Measurements from ENCODE around the gene RREB1.

Gene RREB1

DNA sequence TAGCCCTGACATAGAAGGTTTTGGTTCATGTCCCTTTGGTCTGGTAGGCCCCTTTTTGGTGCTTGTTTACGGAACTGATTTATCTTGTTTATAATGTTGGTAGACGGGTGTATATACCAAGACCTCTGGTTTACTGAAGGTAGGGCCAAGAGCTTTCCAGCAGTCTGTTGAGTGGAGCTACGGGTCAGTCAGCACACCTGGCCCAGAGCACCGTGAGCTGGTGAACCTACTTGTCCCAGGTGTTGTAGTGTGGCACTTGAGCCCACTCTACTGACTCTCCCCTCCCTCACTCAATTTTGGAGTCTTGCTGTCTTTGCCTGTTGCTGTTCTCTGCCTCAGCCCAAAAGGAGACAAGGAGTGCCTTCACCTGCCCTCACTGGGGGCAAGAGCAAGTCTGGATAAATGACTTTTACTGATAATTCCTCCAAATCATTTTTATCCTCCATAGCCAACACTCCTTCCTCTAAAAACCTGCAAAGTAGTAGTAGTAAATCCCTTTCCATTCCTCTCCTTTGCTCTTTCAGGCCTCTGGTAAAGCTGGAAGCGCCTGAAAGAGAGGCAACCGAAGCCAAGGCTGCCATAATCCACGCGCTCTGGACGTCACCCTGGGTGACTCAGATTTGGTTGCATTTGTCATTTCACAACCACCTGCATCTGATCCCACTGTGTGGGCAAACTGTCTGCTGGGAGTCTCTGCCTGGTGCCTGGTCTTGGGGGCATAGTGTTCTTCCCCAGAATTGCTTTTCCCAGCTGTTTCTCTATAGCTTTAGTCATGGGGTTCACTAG, 22.2 kb downstream of the RREB1 start:
- TF ChIP-seq, protein P1, sequence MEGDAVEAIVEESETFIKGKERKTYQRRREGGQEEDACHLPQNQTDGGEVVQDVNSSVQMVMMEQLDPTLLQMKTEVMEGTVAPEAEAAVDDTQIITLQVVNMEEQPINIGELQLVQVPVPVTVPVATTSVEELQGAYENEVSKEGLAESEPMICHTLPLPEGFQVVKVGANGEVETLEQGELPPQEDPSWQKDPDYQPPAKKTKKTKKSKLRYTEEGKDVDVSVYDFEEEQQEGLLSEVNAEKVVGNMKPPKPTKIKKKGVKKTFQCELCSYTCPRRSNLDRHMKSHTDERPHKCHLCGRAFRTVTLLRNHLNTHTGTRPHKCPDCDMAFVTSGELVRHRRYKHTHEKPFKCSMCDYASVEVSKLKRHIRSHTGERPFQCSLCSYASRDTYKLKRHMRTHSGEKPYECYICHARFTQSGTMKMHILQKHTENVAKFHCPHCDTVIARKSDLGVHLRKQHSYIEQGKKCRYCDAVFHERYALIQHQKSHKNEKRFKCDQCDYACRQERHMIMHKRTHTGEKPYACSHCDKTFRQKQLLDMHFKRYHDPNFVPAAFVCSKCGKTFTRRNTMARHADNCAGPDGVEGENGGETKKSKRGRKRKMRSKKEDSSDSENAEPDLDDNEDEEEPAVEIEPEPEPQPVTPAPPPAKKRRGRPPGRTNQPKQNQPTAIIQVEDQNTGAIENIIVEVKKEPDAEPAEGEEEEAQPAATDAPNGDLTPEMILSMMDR (IDR thresholded peaks at IDR 0.05), result no peak

DNA sequence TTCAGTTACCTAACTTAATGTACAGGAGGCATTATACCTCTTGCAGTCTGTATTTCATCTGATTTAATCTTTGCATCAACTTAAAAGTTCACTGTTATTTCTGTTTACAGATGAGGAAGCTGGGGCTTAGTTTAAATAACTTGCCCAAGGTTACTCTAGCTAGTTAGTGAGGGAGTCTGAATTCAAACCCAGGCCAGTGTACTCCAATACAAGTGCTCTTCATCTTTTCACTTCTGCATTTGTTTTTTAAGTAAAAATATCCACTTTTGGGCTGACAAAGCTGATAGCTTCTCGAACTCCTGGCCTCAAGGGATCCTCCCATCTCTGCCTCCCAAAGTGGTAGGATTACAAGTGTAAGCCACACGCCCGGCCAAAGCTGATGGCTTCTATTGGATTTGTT, 23.6 kb downstream of the RREB1 start:
- TF ChIP-seq, protein P1 (IDR thresholded peaks at IDR 0.05), result no peak

DNA sequence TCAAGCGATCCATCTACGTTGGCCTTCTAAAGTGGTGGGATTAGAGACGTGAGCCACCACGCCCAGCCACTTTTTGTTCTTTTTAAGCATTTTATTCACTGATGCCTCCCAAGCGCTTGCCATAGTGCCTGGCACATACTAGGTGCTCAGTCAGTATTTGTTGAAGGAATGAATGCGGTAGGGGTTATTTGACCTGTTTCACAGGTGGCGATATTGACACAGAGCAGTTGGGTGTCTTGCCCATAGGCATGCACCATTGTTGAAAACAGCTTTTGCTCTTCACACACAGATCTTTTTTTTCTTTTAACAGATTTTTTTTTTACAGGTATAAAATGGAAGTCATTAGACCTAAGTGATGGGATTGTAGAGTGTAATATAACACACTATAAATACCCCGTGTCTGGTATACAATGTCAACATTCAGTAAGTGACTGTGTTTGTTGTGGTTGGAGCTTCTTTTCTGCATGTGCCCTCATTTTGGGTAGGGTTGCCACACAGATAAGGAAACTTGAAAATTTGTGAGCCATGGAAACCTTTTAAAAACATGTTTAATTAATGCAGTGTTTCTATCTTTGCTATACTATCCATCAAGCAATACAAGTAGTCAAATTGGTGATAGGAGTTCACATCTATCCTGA, 24.8 kb downstream of the RREB1 start:
- TF ChIP-seq, protein P1 (IDR thresholded peaks at IDR 0.05), result no peak

DNA sequence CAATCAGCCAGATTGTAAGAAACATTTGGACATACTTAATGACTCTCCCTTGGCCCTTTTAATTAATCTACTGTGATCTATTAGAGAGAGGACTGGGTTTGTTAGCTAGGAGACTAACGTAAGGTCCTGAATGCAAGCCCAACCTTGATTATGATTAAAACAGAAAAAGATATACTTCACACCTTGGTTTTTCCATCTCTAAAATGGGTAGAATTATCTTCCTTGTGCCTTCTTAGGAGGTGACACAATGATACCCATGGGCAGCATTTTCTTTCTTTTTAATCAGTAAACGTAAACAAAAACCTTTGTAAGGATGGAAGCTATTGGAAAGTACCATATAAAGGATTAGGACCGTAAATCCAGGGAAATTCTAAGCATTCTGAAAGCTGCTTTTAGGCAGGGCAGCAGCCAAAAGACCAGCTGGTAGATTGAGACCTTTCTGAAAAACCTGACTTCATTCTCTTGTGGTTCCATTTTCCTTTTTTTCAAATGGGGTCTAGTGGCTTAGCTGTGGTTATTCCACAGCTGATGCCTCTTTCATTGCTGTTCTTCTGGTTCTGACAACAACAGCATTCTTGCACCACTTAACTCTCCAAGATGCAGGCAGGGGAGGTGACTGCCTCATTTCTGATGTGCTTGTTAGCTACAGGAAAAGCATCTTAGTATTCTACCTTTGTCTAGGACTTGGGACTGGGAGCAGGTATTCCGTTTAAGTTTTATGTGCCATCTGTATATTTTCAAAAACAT, 27.4 kb downstream of the RREB1 start:
- TF ChIP-seq, protein P1 (IDR thresholded peaks at IDR 0.05), result no peak

DNA sequence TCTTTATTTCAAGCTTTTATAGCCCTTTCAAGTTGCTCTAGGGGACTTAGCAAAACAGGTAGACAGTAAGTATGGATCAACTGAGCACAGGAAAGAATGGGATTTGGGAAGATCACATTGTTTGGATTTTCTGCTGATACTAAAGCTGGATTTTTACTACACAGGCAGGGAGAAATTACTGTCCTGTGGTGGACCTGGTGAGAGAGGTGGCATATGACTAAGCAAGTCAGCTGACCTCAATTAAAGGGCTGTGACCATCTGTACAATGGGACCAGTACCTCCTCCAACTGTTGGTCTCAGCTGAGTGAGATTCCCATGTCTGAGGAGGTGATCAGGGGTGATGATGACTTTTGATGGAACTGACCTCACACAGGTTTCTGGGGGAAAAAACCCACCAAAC, 28.0 kb downstream of the RREB1 start:
- TF ChIP-seq, protein P1 (IDR thresholded peaks at IDR 0.05), result no peak

DNA sequence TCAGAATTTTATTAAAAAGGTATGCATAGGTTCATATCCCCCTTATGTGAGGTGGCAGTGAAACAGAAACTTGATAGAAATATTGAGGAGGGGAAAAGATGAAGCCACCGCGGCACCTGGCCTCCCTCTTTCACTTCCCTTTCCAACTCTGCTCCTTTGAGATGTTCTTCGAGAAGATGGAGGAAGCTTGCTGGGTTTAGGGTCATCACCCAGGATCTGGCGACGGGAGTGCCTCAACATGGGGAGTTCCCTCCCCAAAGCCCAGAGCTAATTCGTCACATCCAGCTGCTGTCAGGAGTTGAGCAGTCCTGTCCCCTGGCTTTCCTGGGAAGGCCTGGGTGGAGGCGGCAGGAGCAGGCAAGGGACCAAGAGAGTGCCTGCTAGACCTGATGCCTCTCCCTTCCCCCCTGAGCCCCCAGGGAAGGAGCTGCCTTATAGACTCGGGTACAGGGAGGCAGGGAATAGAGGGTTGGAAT, 29.1 kb downstream of the RREB1 start:
- TF ChIP-seq, protein P1 (IDR thresholded peaks at IDR 0.05), result no peak

DNA sequence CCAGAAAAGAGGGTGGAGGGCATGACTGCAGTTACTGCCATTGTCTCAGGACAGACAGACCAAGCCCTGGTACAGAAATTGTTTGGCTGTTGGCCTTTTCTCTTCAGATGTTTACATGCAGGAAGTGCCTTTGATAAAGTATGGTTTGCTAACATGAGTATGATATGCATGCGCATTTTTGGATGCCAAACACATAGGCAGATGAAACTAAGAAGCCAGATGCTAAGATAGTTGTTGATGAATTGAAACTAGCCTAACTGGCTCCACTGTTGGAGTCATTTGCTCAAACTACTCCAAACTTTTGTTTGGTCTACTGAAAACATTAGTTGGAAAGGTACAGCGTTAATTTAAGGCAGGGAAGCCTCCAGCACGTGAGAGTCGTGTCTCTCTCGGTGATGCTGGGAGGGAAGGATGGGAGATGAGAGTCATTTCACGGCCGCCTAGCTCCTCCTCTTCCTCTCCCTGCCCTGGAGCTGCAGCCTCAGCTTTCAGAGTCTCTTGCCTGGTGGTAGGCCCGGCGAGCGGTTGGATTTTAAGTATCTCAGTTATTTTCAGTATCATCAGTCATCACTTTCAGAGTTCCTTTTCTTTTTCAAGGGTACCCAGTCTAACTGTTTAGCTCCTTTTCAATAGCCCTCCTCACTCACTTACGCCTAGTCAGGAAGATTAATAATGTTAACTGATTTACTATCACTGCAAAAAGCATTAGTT, 29.7 kb downstream of the RREB1 start:
- TF ChIP-seq, protein P1 (IDR thresholded peaks at IDR 0.05), result no peak

Data from LNCAP (cell line).